ENCODE data around the gene IRAK2. TPM values are rescaled to one million over a fixed set of nuclear protein-coding genes. Genes with fewer than 3 reads are reported as not detected.

IRAK2 gene
- polyA plus RNA-seq, 1 experiment = 2.5 TPM

- CTCF ChIA-PET = interaction anchor here (1.6 to 2.5 kb wide), 2 partner anchors 17 to 27 kb away, joined by 9 to 10 read pairs; no protein-coding TSS in a partner anchor
- POLR2A ChIA-PET = no interaction called here
- no peak for TF ChIP-seq CTCF (IDR thresholded peaks at IDR 0.05; ENCODE audit: insufficient read depth, low read depth, low read length)
These were observed 125.2 kb downstream of the IRAK2 start for GRCh38 chr3:10289787-10290355.

GRCh38 chr3:10290481-10291176, 125.9 kb downstream of the IRAK2 start:
- ChIA-PET POLR2A (no interaction called here), CTCF (interaction anchor here (1.6 to 2.5 kb wide), 2 partner anchors 16 to 27 kb away, joined by 9 to 10 read pairs; no protein-coding TSS in a partner anchor)
- DNase-seq (ENCODE audit: low read depth) = no peak
- TF ChIP-seq CTCF (IDR thresholded peaks at IDR 0.05; ENCODE audit: insufficient read depth, low read depth, low read length) = no peak
- H3K36me3 ChIP-seq (ENCODE audit: control insufficient read depth, insufficient read depth, low read length) = peaks cover 17% of the 10 kb centered on the region
- H3K27me3 ChIP-seq (ENCODE audit: control insufficient read depth, insufficient read depth, low read length) = no peaks in the 10 kb centered on the region
- H3K4me3 ChIP-seq (ENCODE audit: low read depth, low read length) = no peak overlapping the region

More at GRCh38 chr3:10289787-10290355, 125.2 kb downstream of the IRAK2 start:
- no peaks in the 10 kb centered on the region for H3K27me3 ChIP-seq (ENCODE audit: control insufficient read depth, insufficient read depth, low read length)
- DNase-seq (ENCODE audit: low read depth) = no peak
- no peak overlapping the region for H3K4me3 ChIP-seq (ENCODE audit: low read depth, low read length)
- H3K36me3 ChIP-seq (ENCODE audit: control insufficient read depth, insufficient read depth, low read length) = peaks cover 17% of the 10 kb centered on the region

- no peaks in the 10 kb centered on the region for H3K27me3 ChIP-seq (ENCODE audit: control insufficient read depth, insufficient read depth, low read length)
- DNase-seq (ENCODE audit: low read depth) = no peak
- H3K36me3 ChIP-seq (ENCODE audit: control insufficient read depth, insufficient read depth, low read length) = peaks cover 13% of the 10 kb centered on the region; the same call in 1 of the 2 replicates
- ChIA-PET CTCF (no interaction called here), POLR2A (no interaction called here)
- H3K4me3 ChIP-seq (ENCODE audit: low read depth, low read length) = no peak overlapping the region
- TF ChIP-seq CTCF (IDR thresholded peaks at IDR 0.05; ENCODE audit: insufficient read depth, low read depth, low read length) = no peak
These were observed 126.9 kb downstream of the IRAK2 start for GRCh38 chr3:10291641-10292040.

GRCh38 chr3:10292505-10293419, 128.0 kb downstream of the IRAK2 start, which contains the start of gene GHRL:
Gene GHRL, minus strand, starts transcription at chr3:10292947. Its CDS starts 2,767 bp downstream, at chr3:10290180.
- no peak for DNase-seq (ENCODE audit: low read depth)
- no peak within 1 kb of the TSS for H3K4me3 ChIP-seq (ENCODE audit: low read depth, low read length)
- POLR2A ChIA-PET = no interaction called here
- H3K27me3 ChIP-seq (ENCODE audit: control insufficient read depth, insufficient read depth, low read length) = no peaks in the 10 kb centered on the region
- H3K36me3 ChIP-seq (ENCODE audit: control insufficient read depth, insufficient read depth, low read length) = peaks cover 9% of the 10 kb centered on the region; the same call in 1 of the 2 replicates
- CTCF ChIA-PET = interaction anchor here (1.0 kb wide), 1 partner anchor 29 kb away, joined by 4 read pairs; no protein-coding TSS in a partner anchor
- no peak for TF ChIP-seq CTCF (IDR thresholded peaks at IDR 0.05; ENCODE audit: insufficient read depth, low read depth, low read length)

Small RNA genes lying within 50 kb of the gene (small RNA-seq; reads per million reads assigned to genes)
- not detected for gene RF02126 (ENCODE audit: insufficient read length, low read depth, low replicate concordance)

Other genes starting within 250 kb of the IRAK2 start
- gene IL17RC, start 247.8 kb upstream of the IRAK2 start, polyA plus RNA-seq (2011; rRNA removed) = 14.7 and 28.1 TPM in 2 replicates
- gene CRELD1, start 231.1 kb upstream of the IRAK2 start, polyA plus RNA-seq (2011; rRNA removed) = 22.5 and 30.3 TPM in 2 replicates
- 1.9 and 4.0 TPM in 2 replicates for gene PRRT3, start 212.5 kb upstream of the IRAK2 start, polyA plus RNA-seq (2011; rRNA removed)
- gene EMC3, start 178.1 kb upstream of the IRAK2 start, polyA plus RNA-seq (2011; rRNA removed) = 152 and 200 TPM in 2 replicates
- 5.6 and 5.9 TPM in 2 replicates for gene FANCD2, start 138.5 kb upstream of the IRAK2 start, polyA plus RNA-seq (2011; rRNA removed)
- gene FANCD2OS, start 56.7 kb upstream of the IRAK2 start, polyA plus RNA-seq (2011; rRNA removed) = not detected in 2 replicates
- 112 and 184 TPM in 2 replicates for gene BRK1, start 49.2 kb upstream of the IRAK2 start, polyA plus RNA-seq (2011; rRNA removed)
- 5.3 and 8.8 TPM in 2 replicates for gene VHL, start 23.1 kb upstream of the IRAK2 start, polyA plus RNA-seq (2011; rRNA removed)
- gene TATDN2, start 83.5 kb downstream of the IRAK2 start, polyA plus RNA-seq (2011; rRNA removed) = 14.9 and 15.3 TPM in 2 replicates
- gene GHRL, start 128.0 kb downstream of the IRAK2 start, polyA plus RNA-seq (2011; rRNA removed) = not detected in 2 replicates
- gene SEC13, start 156.2 kb downstream of the IRAK2 start, polyA plus RNA-seq (2011; rRNA removed) = 212 and 323 TPM in 2 replicates